Pancreas (tissue), 10 donors: ENCODE measurements around the gene PRKCA. TPM values are rescaled to one million over a fixed set of nuclear protein-coding genes. Genes with fewer than 3 reads are reported as not detected.
A peak's percentile ranks its signal among the peaks of the same experiment; 100 is the strongest.

Source experiments
- ATAC-seq, 4 donors: fragments of 200-7000 bp; cut with Tn5 transposase; one replicate each; pipeline versions ENCODE4 v1.8.0 to v1.9.1; 2020; ENCODE audit warnings: mild to moderate bottlenecking in 4 of 4, moderate library complexity in 4 of 4
- DNase-seq, 6 donors: peaks; one replicate each; pipeline ENCODE4 v3.0.0-alpha.2; 2020
- FAIRE-seq: peaks from 2 replicates; lab custom pipeline; 2012; peaks lifted over from hg19 to GRCh38; lab: Jason Lieb, UNC
- H3K27ac ChIP-seq, 4 donors: fragments of 200-600 bp; sonication (generic); 1 replicate in 3 of 4; 2 replicates in 1 of 4; pipeline versions ENCODE4 v1.5.0 to v1.8.0; 2020
- H3K27me3 ChIP-seq, 4 donors: fragments of 200-600 bp; one replicate each; pipeline ENCODE4 v1.8.0; 2021
- H3K36me3 ChIP-seq, 3 donors: fragments of 200-600 bp; sonication (generic) in 1 of 3; one replicate each; pipeline versions ENCODE4 v1.5.0 to v1.8.0; 2020 to 2021
- H3K4me1 ChIP-seq, 3 donors: fragments of 200-600 bp; one replicate each; pipeline ENCODE4 v1.8.0; 2021
- H3K4me3 ChIP-seq, 4 donors: fragments of 200-600 bp; sonication (generic) in 2 of 4; one replicate each; pipeline versions ENCODE4 v1.5.0 to v1.8.0; 2020 to 2021
- H3K9me3 ChIP-seq, 4 donors: fragments of 200-600 bp; one replicate each; pipeline ENCODE4 v1.8.0; 2021
- WGBS, 2 donors: extraction: QIAGEN DNeasy Blood & Tissue Kit; methylation state at CpG; one replicate each; pipeline ENCODE4 v1.1.7; 2013; 5-methylcytosine and 5-hydroxymethylcytosine counted together
- intact Hi-C, 3 donors: fragments of 100-400 bp; cut with DNase I; formaldehyde crosslinking; loops; one replicate each; pipeline versions ENCODE4 v1.11.1 to v1.14.2; 2022
- polyA plus RNA-seq, 2 donors: library from polyadenylated mRNA; stranded (reverse); fragments of 200-250 nt; gene quantifications; one replicate each; pipeline ENCODE4 v1.2.3, GENCODE V29; 2013
- total RNA-seq, 6 donors: library from RNA; stranded (reverse); fragmentation: NEBNext Ultra II Directional in 4 of 6; extraction: Animal tissue kit (Norgen Biotek cat#: 25700) in 4 of 6; gene quantifications; one replicate each; pipeline versions ENCODE4 v1.2.1 to v1.2.4, GENCODE V29; 2021 to 2023
- TF ChIP-seq, protein P1 (sequence below), 4 donors: fragments of 200-600 bp; sonication (generic) in 3 of 4; IDR thresholded peaks; one replicate each; pipeline versions ENCODE4 v1.5.0 to v1.8.0; 2021; ENCODE audit warnings: antibody characterized with exemption in 4 of 4
- donor health status: healthy with polysubstance abuse.
- donor health status: DM: no; HTN: no; CAD: no; lungs with moderate emphysema.
- donor health status: DM: no; HTN: no; CAD: no.
- donor health status: control.
- donor health status: control.
- donor health status: Bipolar disorder and iron deficiency.
- donor health status: DM: yes; HTN: yes; CAD: no.
- donor health status: DM: no; HTN: no; CAD: no.
- donor health status: DM: no; HTN: no; CAD: no.
- donor health status: DM: yes; HTN: yes; CAD: no.

PRKCA gene
- total and polyA plus RNA-seq, 8 donors, result 3.5 to 22.3 (median 10.2) TPM

DNA sequence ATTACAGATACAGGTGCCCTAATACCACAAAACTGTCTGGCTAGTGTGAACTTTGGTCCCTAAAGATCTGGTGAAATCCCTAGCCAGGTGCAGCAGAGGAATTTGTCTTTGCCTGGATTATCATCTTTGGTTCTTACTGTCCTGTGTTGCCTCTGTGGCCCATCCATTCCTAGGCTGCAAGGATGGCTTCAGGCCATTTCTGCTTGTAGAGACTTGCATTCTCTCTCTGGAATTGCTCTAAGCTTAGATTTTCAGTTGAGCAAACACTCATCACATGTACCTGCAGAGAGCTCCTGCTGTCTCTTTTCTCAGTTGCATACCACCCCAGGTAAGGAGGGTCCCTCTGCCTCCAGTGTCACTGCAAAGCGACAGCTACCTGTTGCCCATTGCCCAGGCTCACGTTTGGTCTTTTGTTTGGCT lies 114.9 kb downstream of the PRKCA start:
- Histone ChIP-seq H3K27ac (no peak overlapping the region), H3K4me1 (peaks cover 17 to 20% (median 18%) of the 10 kb centered on the region in 3 donors), H3K4me3 (no peak overlapping the region), H3K36me3 (no peaks in the 10 kb centered on the region), H3K27me3 (no peaks in the 10 kb centered on the region), H3K9me3 (no peaks in the 10 kb centered on the region)
- 68 to 71% methylated on average over 2 of the region's 2 CpGs for WGBS, 2 donors
- ATAC-seq (no peak), FAIRE-seq (no peak), DNase-seq (no peak)
- intact Hi-C loops, result no loop called here
- TF ChIP-seq, protein P1, sequence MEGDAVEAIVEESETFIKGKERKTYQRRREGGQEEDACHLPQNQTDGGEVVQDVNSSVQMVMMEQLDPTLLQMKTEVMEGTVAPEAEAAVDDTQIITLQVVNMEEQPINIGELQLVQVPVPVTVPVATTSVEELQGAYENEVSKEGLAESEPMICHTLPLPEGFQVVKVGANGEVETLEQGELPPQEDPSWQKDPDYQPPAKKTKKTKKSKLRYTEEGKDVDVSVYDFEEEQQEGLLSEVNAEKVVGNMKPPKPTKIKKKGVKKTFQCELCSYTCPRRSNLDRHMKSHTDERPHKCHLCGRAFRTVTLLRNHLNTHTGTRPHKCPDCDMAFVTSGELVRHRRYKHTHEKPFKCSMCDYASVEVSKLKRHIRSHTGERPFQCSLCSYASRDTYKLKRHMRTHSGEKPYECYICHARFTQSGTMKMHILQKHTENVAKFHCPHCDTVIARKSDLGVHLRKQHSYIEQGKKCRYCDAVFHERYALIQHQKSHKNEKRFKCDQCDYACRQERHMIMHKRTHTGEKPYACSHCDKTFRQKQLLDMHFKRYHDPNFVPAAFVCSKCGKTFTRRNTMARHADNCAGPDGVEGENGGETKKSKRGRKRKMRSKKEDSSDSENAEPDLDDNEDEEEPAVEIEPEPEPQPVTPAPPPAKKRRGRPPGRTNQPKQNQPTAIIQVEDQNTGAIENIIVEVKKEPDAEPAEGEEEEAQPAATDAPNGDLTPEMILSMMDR (IDR thresholded peaks at IDR 0.05), result no peak

DNA sequence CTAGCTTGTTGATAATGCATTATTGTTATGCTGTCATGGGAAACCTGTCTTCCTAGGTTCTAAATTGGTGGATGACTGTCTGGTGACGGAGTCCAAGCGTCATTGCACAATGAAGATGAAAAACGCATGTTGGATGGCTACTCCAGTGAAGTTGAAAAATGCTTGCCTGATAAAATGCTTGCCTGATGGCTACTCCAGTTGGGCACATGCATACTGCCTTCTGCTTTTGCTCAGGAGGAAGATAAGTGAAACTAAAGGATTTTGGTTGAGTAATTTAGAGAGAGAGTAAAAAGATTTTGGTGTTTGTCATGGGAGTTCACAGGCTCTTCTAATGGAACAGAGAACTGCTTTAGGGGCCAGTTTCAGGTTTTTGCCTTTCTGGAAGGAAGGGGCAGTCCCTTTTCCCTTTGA lies 118.6 kb downstream of the PRKCA start:
- Histone ChIP-seq H3K4me1 (peaks cover 5 to 6% (median 5%) of the 10 kb centered on the region in 3 donors), H3K27ac (peak overlapping the region in 1 of 4 donors; percentile 44), H3K36me3 (no peaks in the 10 kb centered on the region), H3K9me3 (no peaks in the 10 kb centered on the region), H3K4me3 (no peak overlapping the region), H3K27me3 (no peaks in the 10 kb centered on the region)
- TF ChIP-seq, protein P1 (IDR thresholded peaks at IDR 0.05), result no peak
- intact Hi-C loops, result no loop called here
- WGBS, 2 donors, result 66 to 69% methylated on average over 3 of the region's 3 CpGs
- DNase-seq (no peak), ATAC-seq (peak in 3 of 4 donors; percentile 21 to 53 (median 50)), FAIRE-seq (no peak)

DNA sequence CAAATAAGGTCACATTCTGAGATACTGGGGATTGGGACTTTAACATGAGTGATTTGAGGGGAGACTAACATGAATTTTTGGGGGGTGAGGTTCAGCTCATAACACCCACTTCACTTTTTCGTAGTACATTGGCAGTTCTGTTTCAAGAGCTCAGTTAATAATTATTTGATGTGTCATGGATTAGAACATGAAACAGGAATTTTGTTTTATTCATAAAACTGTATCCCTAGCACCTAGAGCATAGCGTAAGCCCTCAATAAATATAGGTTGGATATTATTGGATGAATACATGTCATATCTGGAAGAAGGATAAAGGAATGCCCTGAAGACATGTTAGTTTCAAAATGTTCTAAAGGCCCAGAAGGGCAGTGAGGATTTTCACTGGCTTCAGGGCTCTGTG lies 119.8 kb downstream of the PRKCA start:
- Histone ChIP-seq H3K9me3 (no peaks in the 10 kb centered on the region), H3K27ac (no peak overlapping the region), H3K4me1 (no peaks in the 10 kb centered on the region), H3K36me3 (no peaks in the 10 kb centered on the region), H3K4me3 (no peak overlapping the region), H3K27me3 (no peaks in the 10 kb centered on the region)
- peak in 1 of 4 donors; percentile 46 for ATAC-seq
- intact Hi-C loops, result no loop called here
- TF ChIP-seq, protein P1 (IDR thresholded peaks at IDR 0.05), result no peak
- DNase-seq, result no peak
- 72 to 73% methylated on average over 2 of the region's 2 CpGs for WGBS, 2 donors
- no peak for FAIRE-seq

GRCh38 chr17:66423056-66423955 lies 120.9 kb downstream of the PRKCA start:
- no peak for FAIRE-seq
- WGBS, 2 donors, result 90 to 91% methylated on average over 10 of the region's 10 CpGs

More at GRCh38 chr17:66423056-66423955, 120.9 kb downstream of the PRKCA start:
- DNase-seq (no peak), ATAC-seq (no peak)
- no peaks in the 10 kb centered on the region for H3K27me3 ChIP-seq
- H3K4me1 ChIP-seq, result no peaks in the 10 kb centered on the region
- intact Hi-C loops, result no loop called here
- no peak overlapping the region for H3K4me3 ChIP-seq
- no peaks in the 10 kb centered on the region for H3K36me3 ChIP-seq
- TF ChIP-seq, protein P1 (IDR thresholded peaks at IDR 0.05), result no peak
- H3K9me3 ChIP-seq, result no peaks in the 10 kb centered on the region
- no peak overlapping the region for H3K27ac ChIP-seq
